IMR-90 (cell line): ENCODE data around the gene NAA60. TPM values are rescaled to one million over a fixed set of nuclear protein-coding genes. Genes with fewer than 3 reads are reported as not detected.

Experiments used
- ATAC-seq: fragments of 200-7000 bp; cut with Tn5 transposase; 2 replicates; pipeline ENCODE4 v1.9.1; 2020; ENCODE audit warnings: low read depth, mild to moderate bottlenecking, moderate library complexity
- BruUV-seq: library from RNA; stranded (reverse); fragments of 400-500 nt; replicated peaks from 2 replicates; lab custom pipeline; 2021; lab: Mats Ljungman, UMichigan
- CTCF ChIA-PET: fragments of 300-600 bp; formaldehyde crosslinking; extraction: SDS; loops from one replicate; lab custom pipeline; 2021; ENCODE audit warnings: antibody characterized with exemption; lab: Yijun Ruan, JAX
- POLR2A ChIA-PET: fragments of 300-600 bp; sonication (Branson Sonifier 250); formaldehyde crosslinking; loops from one replicate; lab custom pipeline; 2022; ENCODE audit warnings: antibody characterized with exemption; ENCODE audit not compliant: unreplicated experiment; lab: Charles Lee
- DNase-seq: peaks from one replicate; pipeline ENCODE4 v3.0.0; 2013
- H2AFZ ChIP-seq: replicated peaks from 2 replicates; pipeline ENCODE3; 2013; ENCODE audit warnings: low read length, mild to moderate bottlenecking; ENCODE audit not compliant: poor library complexity
- H2AK5ac ChIP-seq: 2 replicates; pipeline ENCODE4 v1.6.1; 2013; ENCODE audit warnings: low read depth, low read length, inconsistent platforms
- H2AK9ac ChIP-seq: replicated peaks from 2 replicates; pipeline ENCODE3; 2013; ENCODE audit warnings: mild to moderate bottlenecking, low read depth, low read length, moderate library complexity; ENCODE audit not compliant: poor library complexity
- H2BK120ac ChIP-seq: 2 replicates; pipeline ENCODE4 v1.6.1; 2013; ENCODE audit warnings: low read depth, low read length, inconsistent platforms
- H2BK15ac ChIP-seq: 3 replicates; pipeline ENCODE4 v1.6.1; 2013; ENCODE audit warnings: low read depth, low read length, inconsistent platforms
- H2BK20ac ChIP-seq: 2 replicates; pipeline ENCODE4 v1.6.1; 2013; ENCODE audit warnings: low read depth, mild to moderate bottlenecking, inconsistent platforms, low read length, moderate library complexity
- H2BK5ac ChIP-seq: 2 replicates; pipeline ENCODE4 v1.6.1; 2013; ENCODE audit warnings: mild to moderate bottlenecking, low read depth, low read length, inconsistent platforms; ENCODE audit not compliant: poor library complexity, severe bottlenecking
- H3K14ac ChIP-seq: replicated peaks from 2 replicates; pipeline ENCODE4 v1.6.1; 2013; ENCODE audit warnings: low read depth, low read length, inconsistent platforms
- H3K18ac ChIP-seq: 2 replicates; pipeline ENCODE4 v1.6.1; 2013; ENCODE audit warnings: low read depth, low read length, control low read depth
- H3K23ac ChIP-seq: 2 replicates; pipeline ENCODE4 v1.6.1; 2013; ENCODE audit warnings: low read depth, low read length, inconsistent platforms
- H3K27ac ChIP-seq: 2 replicates; pipeline ENCODE4 v1.5.1; 2013; ENCODE audit warnings: mild to moderate bottlenecking, control low read depth, low read length; ENCODE audit not compliant: insufficient read depth
- H3K27me3 ChIP-seq: 2 replicates; pipeline ENCODE4 v1.6.1; 2013; ENCODE audit warnings: low read length; ENCODE audit not compliant: control insufficient read depth, insufficient read depth
- H3K36me3 ChIP-seq: 2 replicates; pipeline ENCODE4 v1.6.1; 2013; ENCODE audit warnings: low read length, mixed read lengths; ENCODE audit not compliant: control insufficient read depth, insufficient read depth
- H3K4ac ChIP-seq: 2 replicates; pipeline ENCODE4 v1.6.1; 2013; ENCODE audit warnings: low read depth, low read length, inconsistent platforms
- H3K4me1 ChIP-seq: 2 replicates; pipeline ENCODE4 v1.6.1; 2013; ENCODE audit warnings: low read length, mixed read lengths; ENCODE audit not compliant: control insufficient read depth, insufficient read depth
- H3K4me2 ChIP-seq: 2 replicates; pipeline ENCODE4 v1.6.1; 2013; ENCODE audit warnings: low read depth, mild to moderate bottlenecking, control low read depth, low read length, moderate library complexity
- H3K4me3 ChIP-seq: 2 replicates; pipeline ENCODE4 v1.5.1; 2013; ENCODE audit warnings: low read depth, mild to moderate bottlenecking, control low read depth, low read length, moderate library complexity; ENCODE audit not compliant: insufficient read depth
- H3K56ac ChIP-seq: 2 replicates; pipeline ENCODE4 v1.6.1; 2013; ENCODE audit warnings: low read length, inconsistent platforms; ENCODE audit not compliant: insufficient read depth; ENCODE audit errors: extremely low read depth
- H3K79me1 ChIP-seq, 2 experiments: 2 replicates each; pipeline ENCODE4 v1.6.1; 2013; ENCODE audit warnings: low read length in 2 of 2, inconsistent platforms in 1 of 2, low read depth in 1 of 2
- H3K9ac ChIP-seq: 2 replicates; pipeline ENCODE4 v1.6.1; 2013; ENCODE audit warnings: low read depth, low read length, control low read depth
- H3K9me1 ChIP-seq: 2 replicates; pipeline ENCODE4 v1.6.1; 2013; ENCODE audit warnings: low read length, inconsistent platforms; ENCODE audit not compliant: insufficient read depth
- H3K9me3 ChIP-seq: 2 replicates; pipeline ENCODE4 v1.6.1; 2013; ENCODE audit warnings: low read length; ENCODE audit not compliant: control insufficient read depth, insufficient read depth
- H4K20me1 ChIP-seq: 2 replicates; pipeline ENCODE4 v1.6.1; 2013; ENCODE audit warnings: low read length, inconsistent platforms; ENCODE audit not compliant: insufficient read depth
- H4K5ac ChIP-seq: 2 replicates; pipeline ENCODE4 v1.6.1; 2013; ENCODE audit warnings: mild to moderate bottlenecking, low read depth, low read length, control low read depth
- H4K8ac ChIP-seq, 2 experiments: 2 replicates each; pipeline ENCODE4 v1.6.1; 2013; ENCODE audit warnings: low read depth in 2 of 2, low read length in 2 of 2, control low read depth in 1 of 2, inconsistent platforms in 1 of 2
- H4K91ac ChIP-seq: 2 replicates; pipeline ENCODE4 v1.6.1; 2013; ENCODE audit warnings: low read depth, low read length, inconsistent platforms; ENCODE audit not compliant: insufficient read depth
- CEBPB ChIP-seq: IDR thresholded peaks from 2 replicates; pipeline ENCODE4 v1.6.1; 2012; ENCODE audit warnings: low read depth, low read length, improper control_type of control experiment
- RAD21 ChIP-seq: IDR thresholded peaks from 2 replicates; pipeline ENCODE4 v1.6.1; 2012; ENCODE audit warnings: low read length, improper control_type of control experiment
- RFX5 ChIP-seq: IDR thresholded peaks from 2 replicates; pipeline ENCODE4 v1.8.0; 2012; ENCODE audit warnings: low read depth, mild to moderate bottlenecking, low read length, moderate library complexity
- WGBS, 2 experiments: methylation state at CpG; one replicate each; pipeline versions ENCODE4 v1.1.5 to v1.1.7; 2013; ENCODE audit warnings: missing lambda C conversion rate in 2 of 2; ENCODE audit not compliant: insufficient read length in 1 of 2; ENCODE audit errors: extremely low coverage in 2 of 2; 5-methylcytosine and 5-hydroxymethylcytosine counted together
- dilution Hi-C: fragments of 300-500 bp; cut with HindIII; formaldehyde crosslinking; loops from one replicate; pipeline ENCODE4 v1.14.3; 2018; ENCODE audit warnings: low sequenced_read_pairs; ENCODE audit not compliant: unreplicated experiment
- in situ Hi-C: fragments of 300-500 bp; cut with MboI; formaldehyde crosslinking; loops from 3 replicates; pipeline ENCODE4 v1.14.3; 2019; ENCODE audit warnings: low sequenced_read_pairs, inconsistent platforms, mixed read lengths
- intact Hi-C: fragments of 100-400 bp; cut with micrococcal nuclease; formaldehyde crosslinking; loops from 2 replicates; pipeline ENCODE4 v1.10.0; 2022
- polyA plus RNA-seq, 3 experiments: library from polyadenylated mRNA; depleted of rRNA; stranded (reverse); fragments of >200 nt; gene quantifications; 2 replicates each; pipeline ENCODE4 v1.2.3, GENCODE V29; 2012; ENCODE audit warnings: low replicate concordance in 1 of 3
- total RNA-seq: library from RNA; depleted of rRNA; stranded (reverse); fragments of >200 nt; gene quantifications from 2 replicates; pipeline ENCODE4 v1.2.3, GENCODE V29; 2012

The NAA60 gene
- total and polyA plus RNA-seq, 2 of the 4 experiments (the other 2 are of a cell fraction), result 7.5 to 18.0 TPM

- H4K8ac ChIP-seq, result no peak overlapping the region
- H2BK5ac ChIP-seq, result no peak overlapping the region
- H4K91ac ChIP-seq, result no peak overlapping the region
- ChIA-PET POLR2A (no interaction called here), CTCF (no interaction called here)
- no peaks in the 10 kb centered on the region for H3K9me1 ChIP-seq
- H3K4me3 ChIP-seq, result no peak overlapping the region
- dilution Hi-C loops, result no loop called here
- no peaks in the 10 kb centered on the region for H3K4me1 ChIP-seq
- DNase-seq, result no peak
- no peak overlapping the region for H2AK5ac ChIP-seq
- no peak overlapping the region for H3K9ac ChIP-seq
- no peak overlapping the region for H2BK120ac ChIP-seq
- no peak overlapping the region for H2AFZ ChIP-seq
- no peak overlapping the region for H3K18ac ChIP-seq
- peaks cover 7 to 10% of the 10 kb centered on the region in 2 experiments; a peak in 2 of 4 replicates for H3K79me1 ChIP-seq
- H3K27ac ChIP-seq, result no peak overlapping the region
- no peak overlapping the region for H4K5ac ChIP-seq
- no peak overlapping the region for H3K23ac ChIP-seq
- no peaks in the 10 kb centered on the region for H4K20me1 ChIP-seq
- no peak overlapping the region for H2AK9ac ChIP-seq
- H2BK15ac ChIP-seq, result no peak overlapping the region
- H3K4me2 ChIP-seq, result no peak overlapping the region
- WGBS, 2 experiments, result 95% methylated on average over 4 of the region's 12 CpGs; no CpG with 5 or more reads in 1 of the 2 experiments
- TF ChIP-seq RFX5 (no peak), CEBPB (no peak), RAD21 (no peak)
- no peak overlapping the region for H3K56ac ChIP-seq
- ATAC-seq, result no peak
- no peak overlapping the region for H3K14ac ChIP-seq
- no TSS peak for BruUV-seq
- H3K27me3 ChIP-seq, result no peaks in the 10 kb centered on the region
- peaks cover 73% of the 10 kb centered on the region for H3K9me3 ChIP-seq
- no peak overlapping the region for H2BK20ac ChIP-seq
- peaks cover 43% of the 10 kb centered on the region for H3K36me3 ChIP-seq
- intact Hi-C loops, result no loop called here
- no peak overlapping the region for H3K4ac ChIP-seq
- in situ Hi-C loops, result no loop called here
Measured at GRCh38 chr16:3408561-3409197, 34.8 kb upstream of the NAA60 start.
